NCI-H2227 (cell line): ENCODE data around the gene SDF2.
A peak's percentile ranks its signal among the peaks of the same experiment; 100 is the strongest.

ENCODE experiments used
- DNase-seq: peaks from one replicate; lab custom pipeline; 2025; ENCODE audit not compliant: unreplicated experiment; lab: John Stamatoyannopoulos, UW

Gene SDF2, protein sequence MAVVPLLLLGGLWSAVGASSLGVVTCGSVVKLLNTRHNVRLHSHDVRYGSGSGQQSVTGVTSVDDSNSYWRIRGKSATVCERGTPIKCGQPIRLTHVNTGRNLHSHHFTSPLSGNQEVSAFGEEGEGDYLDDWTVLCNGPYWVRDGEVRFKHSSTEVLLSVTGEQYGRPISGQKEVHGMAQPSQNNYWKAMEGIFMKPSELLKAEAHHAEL

DNA sequence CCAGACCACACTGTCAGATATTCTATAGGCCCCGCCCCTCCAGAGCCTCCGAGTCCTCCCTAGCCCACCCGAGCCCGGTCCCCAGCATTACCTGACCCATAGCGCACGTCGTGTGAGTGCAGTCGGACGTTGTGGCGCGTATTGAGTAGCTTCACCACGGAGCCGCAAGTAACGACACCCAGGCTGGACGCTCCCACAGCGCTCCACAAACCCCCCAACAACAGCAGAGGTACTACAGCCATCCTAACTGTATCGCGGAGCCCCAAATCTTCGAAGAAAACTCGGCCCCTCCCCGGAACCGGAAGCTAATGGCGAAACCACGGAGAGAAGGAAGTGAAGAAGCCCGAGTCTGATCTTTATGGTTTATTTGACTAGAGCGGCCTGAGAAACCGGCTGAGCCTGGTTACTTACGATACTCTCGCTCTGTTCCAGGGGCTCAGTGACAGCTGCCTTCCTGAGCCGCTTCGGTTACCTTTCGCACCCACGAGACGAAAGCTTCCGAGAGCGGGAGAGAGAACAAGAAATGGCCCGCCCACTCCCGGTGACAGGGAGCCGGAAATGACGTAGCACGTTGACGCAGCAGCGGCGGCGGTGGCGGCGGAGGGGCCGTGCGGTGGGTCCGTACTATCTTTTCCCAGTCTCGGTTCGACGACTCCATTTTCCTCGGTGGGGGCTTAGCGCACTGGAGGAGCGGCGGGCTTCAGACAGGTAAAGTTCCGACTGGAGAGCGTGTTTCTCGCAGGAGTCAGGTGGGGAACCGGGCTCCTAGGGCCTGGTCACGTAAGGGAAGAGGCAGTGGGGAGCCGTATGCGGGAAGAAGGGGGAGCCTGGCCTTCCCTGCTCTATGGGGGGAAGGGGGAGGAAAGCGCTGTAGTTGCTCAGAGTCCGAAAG, at the start of gene SDF2, which contains the start of gene SUPT6H:
Gene SDF2 (minus strand): TSS at position 272 of the 892 bp plus-strand sequence. CDS start 30 bp downstream, at position 242.
Gene SUPT6H (plus strand): TSS at position 571 of the 892 bp plus-strand sequence. CDS start 11,197 bp downstream, outside the sequence.
- peak; percentile 87 for DNase-seq

DNA sequence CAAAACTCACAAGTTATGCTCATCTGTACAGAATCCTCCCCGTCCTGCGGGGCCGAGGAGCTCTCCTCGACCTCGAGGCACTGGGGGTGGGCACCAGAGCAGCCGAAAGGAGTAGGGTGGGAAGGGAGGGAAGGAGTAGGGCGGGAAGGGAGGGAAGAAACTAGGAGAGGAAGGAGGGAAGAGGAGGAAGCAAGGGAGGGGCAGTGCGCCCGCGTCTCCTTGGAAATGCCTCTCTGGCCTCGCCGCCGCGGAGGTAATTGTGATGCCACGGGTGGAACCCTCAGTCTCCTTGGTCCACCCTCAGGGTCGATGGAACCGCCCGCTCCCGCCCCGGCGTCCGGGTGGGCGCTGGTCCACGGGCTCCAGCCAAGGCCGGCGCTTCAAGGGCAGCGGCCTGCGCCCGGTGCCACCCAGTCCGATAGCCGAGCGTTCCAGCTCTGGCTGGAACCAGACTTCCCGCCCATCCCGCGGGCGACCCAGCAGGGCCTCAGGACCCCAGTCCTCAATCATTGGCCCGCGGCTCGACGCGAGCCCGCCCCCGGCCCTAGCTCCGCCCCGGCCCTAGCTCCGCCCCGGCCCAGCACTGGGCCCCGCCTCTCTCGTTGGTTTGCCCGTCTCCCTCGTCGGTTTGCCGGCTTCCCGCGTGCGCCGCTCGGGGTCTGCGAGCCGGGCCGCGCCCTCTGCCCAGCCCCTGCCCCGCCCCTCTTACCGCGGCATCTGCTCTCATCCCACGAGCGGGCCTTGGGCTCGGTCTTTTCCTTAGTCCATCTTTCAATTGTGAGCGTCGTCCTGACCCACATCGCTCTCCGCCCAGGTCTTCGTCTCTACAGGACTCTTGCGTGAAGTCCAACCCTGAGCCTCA, 49.4 kb upstream of the SDF2 start:
- DNase-seq, result peak; percentile 90

DNA sequence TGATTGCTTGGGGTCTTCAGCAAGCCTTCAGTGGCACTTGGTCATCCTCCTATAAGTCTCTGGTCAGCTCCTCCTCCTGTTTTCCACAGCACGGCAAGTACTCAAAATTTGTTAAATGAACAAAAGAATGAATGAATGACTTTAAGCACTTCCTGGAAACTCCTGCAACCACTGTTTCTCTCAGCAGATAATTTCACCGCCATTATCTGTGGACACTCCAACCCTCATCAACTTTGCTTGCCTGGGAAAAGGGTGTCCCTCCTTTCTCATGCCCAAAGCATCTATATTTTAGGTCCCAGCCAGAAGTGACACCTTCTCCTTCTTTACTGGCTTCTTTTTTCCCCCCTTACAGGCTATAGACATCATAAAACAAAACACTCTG, 45.6 kb upstream of the SDF2 start:
- DNase-seq, result no peak

DNA sequence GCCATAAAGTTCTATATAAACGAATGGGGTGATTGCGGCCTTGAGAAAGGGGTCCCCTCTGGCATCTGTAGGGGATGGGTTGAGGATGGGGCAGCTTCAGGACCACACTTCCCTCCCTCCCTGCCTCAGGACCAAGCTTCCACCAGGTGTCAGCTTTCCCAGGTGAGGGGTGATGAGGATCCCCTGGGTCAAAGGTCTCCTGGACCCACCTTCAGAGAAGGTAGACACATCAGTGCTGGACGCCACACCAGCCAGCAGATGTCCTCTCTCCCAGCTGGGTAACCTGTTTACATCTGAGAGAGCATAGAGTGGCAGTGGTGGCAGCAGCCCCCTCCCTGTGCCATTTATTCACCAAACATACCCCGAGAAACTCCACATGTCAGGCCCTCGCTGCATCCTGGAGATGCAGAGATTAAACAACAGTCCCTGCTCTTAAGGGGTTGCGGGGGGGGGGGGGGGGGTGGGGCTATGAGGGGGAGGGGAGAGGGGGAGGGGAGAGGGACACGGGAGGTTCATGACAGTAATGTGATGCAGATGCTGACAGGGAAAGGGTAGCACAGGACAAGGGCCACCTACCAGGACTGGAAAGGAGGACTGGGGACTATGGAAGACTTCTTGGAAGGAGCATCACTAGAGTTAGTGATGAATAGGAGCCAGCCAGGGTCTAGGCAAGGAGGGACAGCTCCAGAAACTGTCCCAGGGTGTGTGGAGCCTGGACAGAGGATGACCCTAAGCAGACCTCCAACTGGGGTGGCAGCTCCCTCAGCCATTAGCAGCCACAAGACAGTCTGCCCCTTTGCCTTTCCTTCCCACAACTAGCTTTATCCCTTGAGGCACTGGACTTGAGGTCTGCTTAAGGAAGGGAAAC, 45.0 kb upstream of the SDF2 start:
- no peak for DNase-seq

DNA sequence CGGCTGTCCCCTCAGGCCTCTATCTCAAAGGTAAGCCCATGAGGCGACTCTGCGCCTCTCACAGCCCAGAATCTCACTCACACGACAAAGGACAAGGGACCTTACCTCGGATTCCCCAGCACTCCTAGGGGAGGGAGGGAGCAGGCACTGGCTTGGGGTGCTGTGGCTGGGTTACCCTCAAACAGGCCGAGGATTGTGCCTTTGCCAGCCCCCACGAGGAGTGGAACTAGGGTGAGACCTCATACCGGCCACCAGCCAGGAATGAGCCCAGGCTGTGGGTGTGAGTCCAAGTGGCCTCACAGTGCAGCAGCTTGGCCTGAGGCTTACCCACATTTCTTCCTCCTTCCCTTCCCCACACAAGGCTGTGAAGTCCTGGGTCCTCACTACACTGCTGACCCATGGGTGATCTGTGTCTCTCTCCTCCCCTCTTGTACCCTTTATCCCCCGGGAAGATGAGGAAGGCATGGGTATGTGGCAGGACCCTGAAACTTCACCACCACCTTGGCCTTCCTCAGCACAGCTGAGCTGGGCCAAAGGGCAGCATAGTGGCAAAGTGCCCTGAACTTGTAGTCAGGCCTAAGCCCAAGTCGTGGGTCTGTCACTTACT, 44.1 kb upstream of the SDF2 start:
- no peak for DNase-seq

DNA sequence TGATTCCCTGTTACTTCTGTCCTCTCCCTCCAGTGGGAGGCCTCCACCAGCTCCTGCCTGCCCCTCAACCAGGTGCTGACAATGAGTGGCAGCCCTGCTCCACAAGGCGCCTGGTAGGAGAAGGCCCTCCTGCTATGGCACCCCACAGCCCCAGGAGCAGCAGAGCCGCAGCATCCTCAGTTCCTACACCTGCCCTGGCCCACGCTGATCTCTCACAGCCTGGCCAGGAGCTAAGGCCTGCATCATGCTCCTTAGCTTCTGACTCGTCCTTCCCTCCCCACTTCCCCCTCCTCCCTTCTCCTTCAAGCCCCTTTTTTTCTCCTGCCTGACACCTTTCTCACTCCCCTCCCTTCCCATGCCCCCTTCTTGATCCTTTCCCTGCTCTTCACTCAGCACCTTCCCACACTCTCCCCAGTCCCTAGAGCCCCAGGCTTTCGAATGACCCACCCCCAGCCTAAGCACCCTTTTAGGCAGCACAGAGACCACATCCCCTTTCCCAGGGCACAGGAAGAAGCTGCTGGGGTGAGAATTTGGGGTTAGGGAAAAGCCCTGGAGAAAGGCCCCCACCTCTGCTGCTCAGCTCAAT, 43.5 kb upstream of the SDF2 start:
- DNase-seq, result no peak

DNA sequence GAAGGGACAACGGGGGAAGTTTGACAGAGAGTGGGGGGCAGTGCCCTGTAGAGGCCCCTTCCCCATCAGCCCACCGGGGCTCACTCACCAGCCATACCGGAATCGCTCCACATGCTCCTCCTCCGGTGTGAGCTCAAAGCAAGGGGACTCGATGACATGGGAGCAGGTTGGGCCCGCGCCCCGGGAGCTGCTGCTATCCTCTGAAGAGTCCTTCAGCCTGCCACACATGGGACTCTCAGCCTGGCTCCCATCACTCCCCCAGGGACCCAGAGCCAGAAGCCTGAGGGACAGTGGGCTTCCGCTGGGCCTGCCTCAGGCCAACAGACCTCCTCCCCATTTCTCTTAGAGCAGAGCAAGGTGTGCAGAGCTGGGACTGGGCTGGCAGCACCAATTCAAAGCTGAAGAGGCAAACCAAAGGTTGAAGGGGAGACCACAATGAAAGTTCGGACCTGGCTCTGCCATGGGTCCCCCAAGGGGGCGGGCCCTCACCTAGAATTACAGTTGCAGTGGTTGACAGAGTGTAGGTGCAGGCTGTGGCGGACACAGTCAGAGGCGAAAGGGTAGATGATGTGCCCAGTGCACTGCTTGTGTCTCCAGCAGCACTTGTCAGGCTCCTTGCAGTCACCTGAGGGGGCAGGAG, 42.6 kb upstream of the SDF2 start:
- no peak for DNase-seq

DNA sequence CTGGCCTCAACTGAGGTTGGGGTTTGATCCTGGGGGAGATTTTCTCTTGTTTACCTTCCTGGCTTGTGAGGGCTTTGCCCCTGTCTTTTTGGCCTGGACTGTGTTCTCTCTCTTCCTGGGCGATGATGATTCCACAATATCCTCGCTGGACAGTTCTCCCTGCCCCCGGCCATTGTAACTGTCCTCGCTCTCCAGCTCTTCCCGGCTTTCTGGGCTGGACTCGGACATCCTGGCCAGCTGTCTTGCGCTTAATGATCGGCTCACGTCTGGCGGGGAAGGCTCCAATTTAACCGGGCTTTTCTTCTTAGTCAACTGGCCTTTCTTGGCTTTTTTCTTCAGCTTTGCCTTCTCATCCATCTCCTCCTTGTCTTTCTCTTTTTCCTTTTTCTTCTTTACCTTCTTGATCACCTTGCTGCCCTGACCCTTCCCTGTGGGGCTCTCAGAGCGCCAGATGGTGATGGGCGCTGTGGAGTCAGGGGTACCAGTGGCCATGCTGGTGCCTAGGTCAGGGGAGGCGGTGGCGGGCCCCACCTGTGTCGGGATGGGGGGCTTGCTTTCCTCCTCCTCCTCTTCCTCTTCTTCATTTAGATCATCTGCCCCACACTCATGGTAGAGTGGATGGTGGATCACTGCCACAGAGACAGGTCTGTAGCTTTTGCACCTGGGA, 42.0 kb upstream of the SDF2 start:
- no peak for DNase-seq

DNA sequence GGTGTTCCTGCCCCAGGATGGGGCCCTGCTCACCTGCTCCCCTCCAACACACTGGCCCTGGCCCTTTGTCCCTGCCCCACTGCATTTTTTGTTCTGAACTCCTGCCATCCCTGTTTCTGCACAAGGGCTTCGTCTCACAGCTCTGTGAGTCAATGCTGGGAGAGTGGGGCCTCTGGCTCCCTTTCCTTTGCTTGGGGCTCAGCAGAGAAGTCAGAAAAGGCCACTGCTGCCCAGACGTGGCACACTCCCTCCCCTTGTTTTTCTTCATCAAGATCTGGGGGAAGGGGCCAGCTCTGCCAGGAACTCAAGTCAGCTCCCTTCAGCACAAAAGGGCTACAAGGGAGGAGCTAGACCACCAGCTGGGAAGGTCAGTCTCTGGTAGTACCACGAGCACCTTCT, 41.0 kb upstream of the SDF2 start:
- no peak for DNase-seq

DNA sequence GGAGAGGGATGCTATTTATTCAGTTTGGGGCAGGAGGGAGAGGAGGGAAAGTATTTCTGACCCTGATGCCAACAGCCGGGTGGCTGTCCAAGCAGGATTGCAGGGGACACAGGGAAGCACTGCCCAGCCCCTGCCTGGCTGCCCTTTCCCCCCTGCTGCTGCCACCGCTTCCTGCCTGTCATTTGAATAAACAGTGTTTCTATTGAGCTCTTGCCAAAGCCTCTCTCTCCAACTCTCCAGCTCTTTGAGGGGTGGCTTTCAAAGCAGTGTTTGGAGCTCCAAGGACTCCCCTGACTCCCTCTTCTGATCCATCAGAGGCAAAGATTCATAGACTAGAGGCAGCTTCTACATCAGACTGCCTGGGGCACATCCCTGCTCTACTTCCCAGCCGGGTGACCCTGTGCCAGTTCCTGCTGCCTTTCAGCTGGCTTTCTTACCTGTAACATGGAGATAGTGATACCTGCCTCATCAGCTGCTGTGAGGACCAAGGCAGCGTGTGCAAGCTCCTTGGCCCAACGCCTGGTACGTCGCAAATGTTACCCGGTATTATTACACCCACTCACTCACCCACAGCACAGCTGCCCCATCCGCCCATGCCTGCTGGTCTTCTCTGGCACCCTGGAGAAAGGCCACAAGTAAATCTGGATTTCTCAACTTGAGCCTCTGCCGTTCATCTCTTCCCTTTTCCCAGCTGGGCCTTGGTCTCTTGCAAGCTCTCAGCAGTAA, 40.5 kb upstream of the SDF2 start:
- DNase-seq, result no peak

DNA sequence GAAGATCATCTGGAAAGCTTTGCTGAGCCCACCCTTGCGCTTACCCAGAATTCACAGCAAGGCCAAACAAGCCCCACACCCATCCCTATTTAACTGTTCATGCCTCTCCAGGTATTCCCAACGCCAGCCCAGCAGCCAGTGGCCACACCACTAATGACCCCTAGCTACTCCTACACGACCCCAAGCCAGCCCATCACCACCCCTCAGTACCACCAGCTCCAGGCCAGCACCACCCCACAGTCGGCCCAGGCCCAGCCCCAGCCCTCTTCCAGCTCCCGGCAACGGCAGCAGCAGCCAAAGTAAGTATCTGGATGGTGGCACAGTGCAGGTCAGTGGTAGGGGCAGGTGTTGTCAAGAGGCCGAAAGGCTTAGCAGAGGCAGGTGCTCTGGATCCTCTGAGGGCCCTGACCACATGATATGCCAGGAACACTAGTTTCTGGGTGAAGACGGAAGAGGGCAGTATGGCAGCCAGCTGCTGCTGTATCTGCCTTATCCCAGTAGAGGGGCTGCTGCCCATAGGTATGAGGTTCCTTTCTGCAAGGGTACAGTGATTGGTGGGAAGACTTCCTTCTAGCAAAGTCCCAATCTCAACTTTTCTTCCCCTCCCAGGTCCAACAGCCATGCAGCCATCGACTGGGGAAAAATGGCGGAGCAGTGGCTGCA, 39.3 kb upstream of the SDF2 start:
- DNase-seq, result no peak

DNA sequence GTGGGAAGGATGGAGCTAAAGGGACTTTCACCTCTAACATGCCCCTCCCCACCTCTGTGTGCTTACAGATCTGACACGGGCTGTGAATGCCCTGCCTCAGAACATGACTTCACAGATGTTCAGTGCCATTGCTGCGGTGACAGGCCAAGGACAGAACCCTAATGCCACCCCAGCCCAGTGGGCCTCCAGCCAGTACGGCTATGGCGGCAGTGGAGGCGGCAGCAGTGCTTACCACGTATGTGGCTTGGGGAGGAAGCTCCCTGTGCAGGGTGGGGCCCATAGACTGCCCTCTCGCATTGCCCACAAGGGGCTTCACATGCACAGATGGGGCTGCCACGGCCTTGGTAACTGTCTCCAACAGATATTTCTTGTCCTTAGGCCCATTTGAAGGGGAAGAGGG, 38.6 kb upstream of the SDF2 start:
- DNase-seq, result no peak

DNA sequence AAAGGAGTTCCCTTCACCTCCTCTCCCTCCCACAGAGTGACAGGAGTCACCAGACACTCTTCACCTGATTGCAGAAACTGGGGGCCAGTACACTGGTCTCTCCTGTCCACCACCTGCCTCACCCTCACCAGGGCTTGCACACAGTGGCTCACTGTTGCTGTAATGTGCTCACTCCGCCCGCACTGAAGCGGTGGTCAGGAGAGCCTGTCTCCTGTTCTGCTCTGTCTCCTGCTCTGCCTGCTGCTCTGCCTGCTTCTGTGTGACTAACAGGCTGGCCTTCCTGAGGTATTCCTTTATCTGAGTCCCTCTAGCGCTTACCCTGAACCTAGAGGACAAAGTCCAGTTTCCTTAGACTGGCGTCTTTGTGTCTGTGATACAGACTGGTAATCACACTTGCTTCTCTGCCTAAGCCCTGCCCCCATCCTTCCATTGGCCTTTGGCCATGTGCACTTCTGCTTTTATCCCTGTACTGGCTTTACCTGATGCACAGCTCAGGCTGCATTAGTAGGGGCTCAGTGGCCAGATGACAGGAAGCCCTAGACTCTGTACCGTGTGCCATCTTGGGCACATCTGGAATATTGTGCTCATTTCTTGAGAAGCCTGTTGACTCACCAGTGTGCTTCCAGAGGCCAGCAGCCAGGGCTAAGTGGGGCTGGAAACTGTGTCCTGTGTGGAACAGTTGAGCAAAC, 36.7 kb upstream of the SDF2 start:
- no peak for DNase-seq

DNA sequence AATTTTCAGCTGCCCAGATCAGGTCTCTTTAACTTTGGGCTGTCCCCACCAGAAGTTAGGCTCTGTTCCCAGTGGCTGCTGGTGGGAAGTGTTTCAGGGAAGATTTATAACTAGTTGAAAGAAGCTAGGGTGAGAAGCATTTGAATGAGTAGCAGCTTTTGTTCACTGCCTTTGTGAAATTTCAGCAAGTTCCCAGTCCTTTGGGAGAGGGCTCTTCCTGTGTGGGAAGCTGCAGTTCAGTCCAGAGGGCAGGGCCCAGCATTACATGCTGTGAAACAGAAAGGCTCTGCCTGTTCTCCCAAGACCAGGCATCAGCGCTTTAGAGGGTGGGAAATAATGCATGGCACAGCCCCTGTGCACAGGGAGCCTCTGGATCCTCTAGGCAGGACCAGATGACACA, 32.2 kb upstream of the SDF2 start:
- DNase-seq, result no peak

DNA sequence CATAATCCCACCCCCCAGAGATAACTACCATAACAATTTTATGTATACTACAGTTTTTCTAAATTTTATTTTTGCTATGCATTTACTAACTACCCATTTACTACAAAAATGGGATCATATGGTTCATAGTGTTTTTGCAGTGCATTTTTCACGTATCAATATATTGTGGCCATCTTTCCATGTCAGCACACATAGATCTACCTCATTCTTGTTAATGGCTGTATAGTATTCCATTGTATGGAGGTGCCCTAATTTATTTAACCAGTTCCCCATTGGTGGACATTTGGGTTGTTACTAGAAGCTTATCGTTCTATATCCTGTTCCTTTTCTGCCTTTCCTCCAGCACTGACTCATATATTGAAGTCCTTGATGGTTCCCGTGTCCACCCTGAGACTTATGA, 27.3 kb upstream of the SDF2 start:
- DNase-seq, result no peak

DNA sequence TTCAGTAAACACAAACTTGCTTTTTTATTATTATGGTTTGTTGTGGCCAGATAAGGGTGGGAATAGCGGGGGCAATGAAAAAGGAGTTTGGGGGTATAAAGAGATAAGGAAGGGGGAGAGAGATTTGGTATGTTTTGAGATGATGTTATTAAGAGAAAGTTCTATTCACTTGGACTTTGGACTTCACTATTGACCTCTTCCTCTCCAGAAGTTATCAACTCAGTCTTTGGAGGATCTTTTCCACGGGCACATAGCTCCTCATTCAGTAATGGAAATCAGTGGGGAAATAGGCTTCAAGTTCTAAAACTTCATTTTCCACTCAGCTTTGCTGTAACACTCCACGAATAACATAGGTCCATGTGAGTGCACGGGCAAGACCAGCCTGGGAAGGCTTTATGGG, 26.8 kb upstream of the SDF2 start:
- no peak for DNase-seq

DNA sequence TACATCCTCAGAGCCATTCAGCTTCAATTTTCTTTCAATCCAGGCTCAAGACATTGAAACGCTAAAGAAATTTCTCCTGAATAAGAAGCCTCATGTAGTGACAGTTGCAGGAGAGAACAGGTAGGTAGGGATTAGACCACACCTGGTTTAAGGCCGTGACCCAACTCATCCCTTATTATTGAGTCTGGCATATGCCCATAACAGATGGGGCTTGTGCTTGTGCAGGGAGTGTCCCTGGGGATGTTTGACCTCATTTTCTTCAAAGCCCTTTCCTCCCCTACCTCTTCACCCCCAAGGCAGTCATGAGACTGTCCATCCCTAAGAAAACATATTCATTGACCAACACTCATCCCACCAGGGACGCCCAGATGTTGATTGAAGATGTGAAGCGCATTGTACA, 24.6 kb upstream of the SDF2 start:
- DNase-seq, result no peak
